Activated T-cell treated with anti-CD3 and anti-CD28 coated beads, Interleukin-2, amount 50 U/mL, for 4 hours (primary cell): Measurements from ENCODE around the gene RNASE7. TPM values are rescaled to one million over a fixed set of nuclear protein-coding genes. Genes with fewer than 3 reads are reported as not detected.
A peak's percentile ranks its signal among the peaks of the same experiment; 100 is the strongest.

ENCODE experiments used
- ATAC-seq, 2 donors: fragments of 200-7000 bp; cut with Tn5 transposase; one replicate each; pipeline ENCODE4 v1.10.0; 2021
- DNase-seq: peaks from one replicate; pipeline ENCODE4 v3.0.0-alpha.2; 2020
- H3K27me3 Mint-ChIP-seq: one replicate; pipeline ENCODE4 v1.8.0; 2021; ENCODE audit warnings: low read depth, mixed read lengths
- H3K36me3 Mint-ChIP-seq: one replicate; pipeline ENCODE4 v1.8.0; 2022; ENCODE audit warnings: mixed read lengths; ENCODE audit not compliant: insufficient read depth
- H3K4me1 Mint-ChIP-seq: one replicate; pipeline ENCODE4 v1.8.0; 2021; ENCODE audit warnings: low read depth, mixed read lengths
- H3K4me3 Mint-ChIP-seq: one replicate; pipeline ENCODE4 v1.8.0; 2021; ENCODE audit warnings: mild to moderate bottlenecking, moderate library complexity, mixed read lengths
- H3K9me3 Mint-ChIP-seq: one replicate; pipeline ENCODE4 v1.8.0; 2021; ENCODE audit warnings: mixed read lengths
- total RNA-seq, 3 donors: library from RNA; stranded (reverse); gene quantifications; one replicate each; pipeline ENCODE4 v1.2.1, GENCODE V29; 2021

RNASE7 gene
- total RNA-seq, 3 donors from 2014 or later = not detected

DNA sequence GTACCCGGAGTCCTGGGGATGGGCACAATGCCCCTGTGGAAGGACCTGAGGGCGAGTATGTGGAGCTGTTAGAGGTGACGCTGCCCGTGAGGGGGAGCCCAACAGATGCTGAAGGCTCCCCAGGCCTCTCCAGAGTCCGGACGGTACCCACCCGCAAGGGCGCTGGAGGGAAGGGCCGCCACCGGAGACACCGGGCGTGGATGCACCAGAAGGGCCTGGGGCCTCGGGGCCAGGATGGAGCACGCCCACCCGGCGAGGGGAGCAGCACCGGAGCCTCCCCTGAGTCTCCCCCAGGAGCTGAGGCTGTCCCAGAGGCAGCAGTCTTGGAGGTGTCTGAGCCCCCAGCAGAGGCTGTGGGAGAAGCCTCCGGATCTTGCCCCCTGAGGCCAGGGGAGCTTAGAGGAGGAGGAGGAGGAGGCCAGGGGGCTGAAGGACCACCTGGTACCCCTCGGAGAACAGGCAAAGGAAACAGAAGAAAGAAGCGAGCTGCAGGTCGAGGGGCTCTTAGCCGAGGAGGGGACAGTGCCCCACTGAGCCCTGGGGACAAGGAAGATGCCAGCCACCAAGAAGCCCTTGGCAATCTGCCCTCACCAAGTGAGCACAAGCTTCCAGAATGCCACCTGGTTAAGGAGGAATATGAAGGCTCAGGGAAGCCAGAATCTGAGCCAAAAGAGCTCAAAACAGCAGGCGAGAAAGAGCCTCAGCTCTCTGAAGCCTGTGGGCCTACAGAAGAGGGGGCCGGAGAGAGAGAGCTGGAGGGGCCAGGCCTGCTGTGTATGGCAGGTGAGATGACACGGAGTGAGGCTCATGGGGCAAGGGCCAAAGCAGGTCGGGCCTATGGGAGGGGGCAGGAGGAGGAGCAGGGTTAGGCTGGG, 32.5 kb downstream of the RNASE7 start:
- DNase-seq (no peak), ATAC-seq (no peak)
- Mint-ChIP-seq H3K4me3 (no peak overlapping the region), H3K36me3 (no peaks in the 10 kb centered on the region), H3K4me1 (peaks cover 19% of the 10 kb centered on the region), H3K27me3 (peaks cover 22% of the 10 kb centered on the region), H3K9me3 (no peaks in the 10 kb centered on the region)

GRCh38 chr14:21075719-21076437, 33.7 kb downstream of the RNASE7 start:
- no peak overlapping the region for H3K4me3 Mint-ChIP-seq
- H3K4me1 Mint-ChIP-seq = peaks cover 13% of the 10 kb centered on the region
- H3K27me3 Mint-ChIP-seq = peaks cover 18% of the 10 kb centered on the region
- H3K9me3 Mint-ChIP-seq = no peaks in the 10 kb centered on the region
- DNase-seq (no peak), ATAC-seq (no peak)
- no peaks in the 10 kb centered on the region for H3K36me3 Mint-ChIP-seq

DNA sequence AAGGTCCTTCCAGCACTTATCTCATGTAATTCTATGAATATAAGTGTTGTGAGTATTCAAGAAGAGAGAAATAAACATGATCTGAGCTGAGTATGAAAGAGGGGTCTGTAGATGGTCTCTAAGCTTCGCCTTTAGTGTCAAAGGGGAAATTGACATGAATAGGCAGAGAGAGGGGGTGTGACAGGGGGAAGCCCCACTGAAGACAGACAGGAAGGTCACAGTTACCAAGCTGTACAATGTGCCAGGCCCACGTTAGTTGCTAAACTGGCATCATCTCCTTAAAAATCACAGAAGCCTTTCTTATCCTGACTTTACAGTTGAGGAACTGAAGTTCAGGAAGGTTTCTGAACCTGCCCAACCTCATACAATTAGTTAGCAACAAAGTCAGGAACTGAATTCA, 35.5 kb downstream of the RNASE7 start:
- Mint-ChIP-seq H3K27me3 (peaks cover 7% of the 10 kb centered on the region), H3K36me3 (no peaks in the 10 kb centered on the region), H3K4me3 (no peak overlapping the region), H3K9me3 (no peaks in the 10 kb centered on the region), H3K4me1 (no peaks in the 10 kb centered on the region)
- ATAC-seq (no peak), DNase-seq (no peak)

GRCh38 chr14:21078287-21078686, 36.1 kb downstream of the RNASE7 start:
- Mint-ChIP-seq H3K27me3 (peaks cover 4% of the 10 kb centered on the region), H3K4me1 (no peaks in the 10 kb centered on the region), H3K4me3 (no peak overlapping the region), H3K9me3 (no peaks in the 10 kb centered on the region), H3K36me3 (no peaks in the 10 kb centered on the region)
- DNase-seq (no peak), ATAC-seq (no peak)

DNA sequence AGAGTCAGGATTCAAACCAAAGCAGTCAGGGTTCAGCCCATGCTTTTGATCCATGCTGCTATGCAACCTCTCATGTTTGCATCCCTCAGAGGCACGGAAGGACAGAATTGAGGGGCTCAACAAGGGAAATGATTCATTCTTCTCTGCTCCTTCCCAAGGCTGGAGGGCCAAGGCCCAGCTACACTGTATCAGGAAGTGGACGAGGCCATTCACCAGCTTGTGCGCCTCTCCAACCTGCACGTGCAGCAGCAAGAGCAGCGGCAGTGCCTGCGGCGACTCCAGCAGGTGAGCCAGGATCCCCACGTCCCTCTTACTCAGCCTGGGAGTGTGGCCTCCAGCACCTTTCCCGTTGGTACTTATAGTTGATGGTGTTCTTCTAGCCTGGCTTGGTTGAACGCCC, 36.6 kb downstream of the RNASE7 start:
- no peaks in the 10 kb centered on the region for H3K4me1 Mint-ChIP-seq
- no peaks in the 10 kb centered on the region for H3K36me3 Mint-ChIP-seq
- ATAC-seq (no peak), DNase-seq (no peak)
- H3K9me3 Mint-ChIP-seq = no peaks in the 10 kb centered on the region
- peaks cover 2% of the 10 kb centered on the region for H3K27me3 Mint-ChIP-seq
- no peak overlapping the region for H3K4me3 Mint-ChIP-seq

DNA sequence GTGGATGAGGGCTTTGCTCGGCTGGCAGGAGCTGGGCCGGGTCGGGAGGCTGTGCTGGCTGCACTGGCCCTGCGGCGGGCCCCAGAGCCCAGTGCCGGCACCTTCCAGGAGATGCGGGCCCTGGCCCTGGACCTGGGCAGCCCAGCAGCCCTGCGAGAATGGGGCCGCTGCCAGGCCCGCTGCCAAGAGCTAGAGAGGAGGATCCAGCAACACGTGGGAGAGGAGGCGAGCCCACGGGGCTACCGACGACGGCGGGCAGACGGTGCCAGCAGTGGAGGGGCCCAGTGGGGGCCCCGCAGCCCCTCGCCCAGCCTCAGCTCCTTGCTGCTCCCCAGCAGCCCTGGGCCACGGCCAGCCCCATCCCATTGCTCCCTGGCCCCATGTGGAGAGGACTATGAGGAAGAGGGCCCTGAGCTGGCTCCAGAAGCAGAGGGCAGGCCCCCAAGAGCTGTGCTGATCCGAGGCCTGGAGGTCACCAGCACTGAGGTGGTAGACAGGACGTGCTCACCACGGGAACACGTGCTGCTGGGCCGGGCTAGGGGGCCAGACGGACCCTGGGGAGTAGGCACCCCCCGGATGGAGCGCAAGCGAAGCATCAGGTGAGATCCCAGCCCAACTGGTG, 39.5 kb downstream of the RNASE7 start:
- H3K9me3 Mint-ChIP-seq = no peaks in the 10 kb centered on the region
- peaks cover 8% of the 10 kb centered on the region for H3K4me1 Mint-ChIP-seq
- H3K36me3 Mint-ChIP-seq = no peaks in the 10 kb centered on the region
- DNase-seq (no peak), ATAC-seq (no peak)
- peaks cover 2% of the 10 kb centered on the region for H3K27me3 Mint-ChIP-seq
- H3K4me3 Mint-ChIP-seq = no peak overlapping the region

GRCh38 chr14:21083565-21084325, 41.6 kb downstream of the RNASE7 start:
- peaks cover 22% of the 10 kb centered on the region for H3K4me1 Mint-ChIP-seq
- no peak overlapping the region for H3K4me3 Mint-ChIP-seq
- no peaks in the 10 kb centered on the region for H3K36me3 Mint-ChIP-seq
- DNase-seq = no peak
- no peaks in the 10 kb centered on the region for H3K9me3 Mint-ChIP-seq
- no peaks in the 10 kb centered on the region for H3K27me3 Mint-ChIP-seq
- ATAC-seq = no peak

GRCh38 chr14:21084396-21084795, 42.2 kb downstream of the RNASE7 start:
- Mint-ChIP-seq H3K9me3 (no peaks in the 10 kb centered on the region), H3K4me1 (peaks cover 27% of the 10 kb centered on the region), H3K4me3 (no peak overlapping the region), H3K36me3 (no peaks in the 10 kb centered on the region), H3K27me3 (no peaks in the 10 kb centered on the region)
- no peak for ATAC-seq
- no peak for DNase-seq

DNA sequence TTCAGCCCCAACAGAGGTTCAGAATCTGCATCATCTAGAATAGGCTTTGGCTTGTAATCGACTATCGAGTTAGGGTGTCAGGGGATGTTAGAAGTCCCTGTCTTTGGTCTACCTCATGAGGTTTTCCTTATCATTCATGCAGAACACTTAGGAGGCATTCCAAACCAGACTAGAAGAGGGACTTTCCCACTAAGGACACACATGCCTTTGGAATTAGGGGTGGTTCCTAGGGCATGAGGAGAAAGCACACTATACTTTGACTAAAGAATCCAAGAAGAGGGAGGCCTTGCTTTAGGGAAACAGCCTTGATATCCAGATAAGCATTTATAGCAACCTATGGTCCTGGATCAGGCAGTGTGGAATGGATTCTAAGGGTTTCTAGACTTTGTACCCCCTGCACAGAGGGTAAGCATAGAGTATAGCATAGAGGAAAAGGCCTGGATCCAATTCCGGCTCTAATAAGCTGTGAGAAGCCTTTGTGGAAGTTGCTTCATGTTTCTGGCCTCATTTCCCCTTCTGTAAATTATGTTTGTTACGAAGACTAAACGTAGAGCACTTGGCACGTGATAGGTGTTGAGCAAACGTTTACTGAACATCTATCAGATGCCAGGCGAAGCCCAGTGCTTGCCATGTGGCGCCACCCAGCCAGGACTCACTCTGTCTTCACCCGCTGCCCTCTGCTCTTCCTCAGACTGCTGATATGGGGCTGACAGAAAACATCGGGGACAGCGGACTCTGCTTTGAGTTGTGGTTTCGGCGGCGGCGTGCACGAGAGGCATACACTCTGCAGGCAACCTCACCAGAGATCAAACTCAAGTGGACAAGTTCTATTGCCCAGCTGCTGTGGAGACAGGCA, 43.1 kb downstream of the RNASE7 start:
- Mint-ChIP-seq H3K36me3 (no peaks in the 10 kb centered on the region), H3K27me3 (no peaks in the 10 kb centered on the region), H3K9me3 (no peaks in the 10 kb centered on the region), H3K4me3 (no peak overlapping the region), H3K4me1 (peaks cover 27% of the 10 kb centered on the region)
- no peak for DNase-seq
- no peak for ATAC-seq

GRCh38 chr14:21086908-21087293, 44.7 kb downstream of the RNASE7 start:
- H3K4me1 Mint-ChIP-seq = peaks cover 27% of the 10 kb centered on the region
- no peak for ATAC-seq
- no peak for DNase-seq
- no peaks in the 10 kb centered on the region for H3K27me3 Mint-ChIP-seq
- H3K4me3 Mint-ChIP-seq = peak overlapping the region; percentile 54
- H3K36me3 Mint-ChIP-seq = no peaks in the 10 kb centered on the region
- H3K9me3 Mint-ChIP-seq = no peaks in the 10 kb centered on the region

- peak; percentile 63 to 67 for ATAC-seq
- H3K4me3 Mint-ChIP-seq = no peak overlapping the region
- H3K9me3 Mint-ChIP-seq = no peaks in the 10 kb centered on the region
- no peaks in the 10 kb centered on the region for H3K27me3 Mint-ChIP-seq
- H3K4me1 Mint-ChIP-seq = peaks cover 28% of the 10 kb centered on the region
- no peaks in the 10 kb centered on the region for H3K36me3 Mint-ChIP-seq
- peak; percentile 14 for DNase-seq
These were observed 45.3 kb downstream of the RNASE7 start for GRCh38 chr14:21087294-21088091.

DNA sequence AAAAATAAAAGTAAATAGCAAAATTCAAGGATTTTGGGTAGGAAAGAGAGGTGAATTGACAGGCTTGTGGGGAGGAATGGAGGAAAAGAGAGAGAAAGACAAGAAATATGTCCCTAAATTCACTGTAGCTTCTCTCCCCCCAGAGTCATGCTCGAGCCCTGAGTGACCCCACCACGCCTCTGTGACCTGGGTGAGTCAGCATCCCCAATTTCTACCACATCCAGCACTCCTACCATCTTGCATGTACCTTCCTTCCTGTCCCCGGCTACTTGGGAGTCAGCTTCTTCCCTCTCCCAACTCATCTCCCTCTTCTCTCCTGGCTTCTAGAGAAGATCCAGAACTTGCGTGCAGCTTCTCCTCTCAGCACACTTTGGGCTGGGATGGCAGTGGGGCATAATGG, 46.5 kb downstream of the RNASE7 start:
- H3K9me3 Mint-ChIP-seq = no peaks in the 10 kb centered on the region
- H3K4me3 Mint-ChIP-seq = no peak overlapping the region
- peaks cover 31% of the 10 kb centered on the region for H3K4me1 Mint-ChIP-seq
- H3K27me3 Mint-ChIP-seq = no peaks in the 10 kb centered on the region
- no peaks in the 10 kb centered on the region for H3K36me3 Mint-ChIP-seq
- DNase-seq = no peak
- ATAC-seq = no peak

- peaks cover 29% of the 10 kb centered on the region for H3K4me1 Mint-ChIP-seq
- no peak overlapping the region for H3K4me3 Mint-ChIP-seq
- H3K27me3 Mint-ChIP-seq = no peaks in the 10 kb centered on the region
These were observed 47.1 kb downstream of the RNASE7 start for GRCh38 chr14:21089271-21089670.

More at GRCh38 chr14:21089271-21089670, 47.1 kb downstream of the RNASE7 start:
- DNase-seq (no peak), ATAC-seq (no peak)
- no peaks in the 10 kb centered on the region for H3K36me3 Mint-ChIP-seq
- H3K9me3 Mint-ChIP-seq = no peaks in the 10 kb centered on the region
